Liver (tissue), 3 donors: ENCODE data around the gene CASZ1.

Experiments
- EGR1 ChIP-seq, 2 donors: IDR thresholded peaks; 2 replicates each; pipeline ENCODE4 v1.6.1; 2016 to 2018; ENCODE audit warnings: antibody characterized with exemption in 2 of 2, low read depth in 2 of 2
- GABPA ChIP-seq, 2 donors: IDR thresholded peaks in 1 of 2; conservative IDR thresholded peaks in 1 of 2; 2 replicates each; pipeline ENCODE4 v1.6.1; 2016; ENCODE audit warnings: antibody characterized with exemption in 2 of 2, mild to moderate bottlenecking in 1 of 2, moderate library complexity in 1 of 2
- SP1 ChIP-seq: IDR thresholded peaks from 2 replicates; pipeline ENCODE4 v1.6.1; 2018; ENCODE audit warnings: antibody characterized with exemption, mild to moderate bottlenecking
- TAF1 ChIP-seq: conservative IDR thresholded peaks from 2 replicates; pipeline ENCODE4 v1.6.1; 2016; ENCODE audit warnings: antibody characterized with exemption, mild to moderate bottlenecking
- TF ChIP-seq, protein P1 (sequence below): fragments of 150-350 bp; IDR thresholded peaks from 2 replicates; pipeline ENCODE4 v1.5.1; 2017; ENCODE audit warnings: improper control_type of control experiment, low read depth, low read length; ENCODE audit not compliant: missing input control
- donor health status: healthy.
- donor health status: healthy.

DNA sequence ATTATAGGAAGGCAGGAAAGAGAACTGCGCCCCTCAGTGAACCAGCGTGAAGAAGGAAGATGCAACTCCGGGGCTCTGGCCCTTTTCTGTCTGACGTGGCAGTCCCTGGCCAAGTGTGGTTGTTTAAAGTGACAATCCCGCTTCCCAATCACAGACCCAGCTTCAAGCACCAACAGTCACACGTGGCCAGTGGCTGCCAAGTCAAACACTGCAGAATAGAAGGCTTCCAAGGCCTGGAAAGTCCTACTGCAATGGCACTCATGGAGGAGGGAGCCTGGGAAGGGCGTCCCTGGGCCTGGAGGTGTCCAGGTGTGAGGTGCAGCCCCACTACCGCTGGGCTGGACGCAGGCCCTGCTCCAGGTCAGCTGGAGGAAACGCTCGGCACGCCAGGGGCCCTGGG is 143.8 kb downstream of the CASZ1 start:
- TF ChIP-seq TAF1, result no peak
- TF ChIP-seq, protein P1, sequence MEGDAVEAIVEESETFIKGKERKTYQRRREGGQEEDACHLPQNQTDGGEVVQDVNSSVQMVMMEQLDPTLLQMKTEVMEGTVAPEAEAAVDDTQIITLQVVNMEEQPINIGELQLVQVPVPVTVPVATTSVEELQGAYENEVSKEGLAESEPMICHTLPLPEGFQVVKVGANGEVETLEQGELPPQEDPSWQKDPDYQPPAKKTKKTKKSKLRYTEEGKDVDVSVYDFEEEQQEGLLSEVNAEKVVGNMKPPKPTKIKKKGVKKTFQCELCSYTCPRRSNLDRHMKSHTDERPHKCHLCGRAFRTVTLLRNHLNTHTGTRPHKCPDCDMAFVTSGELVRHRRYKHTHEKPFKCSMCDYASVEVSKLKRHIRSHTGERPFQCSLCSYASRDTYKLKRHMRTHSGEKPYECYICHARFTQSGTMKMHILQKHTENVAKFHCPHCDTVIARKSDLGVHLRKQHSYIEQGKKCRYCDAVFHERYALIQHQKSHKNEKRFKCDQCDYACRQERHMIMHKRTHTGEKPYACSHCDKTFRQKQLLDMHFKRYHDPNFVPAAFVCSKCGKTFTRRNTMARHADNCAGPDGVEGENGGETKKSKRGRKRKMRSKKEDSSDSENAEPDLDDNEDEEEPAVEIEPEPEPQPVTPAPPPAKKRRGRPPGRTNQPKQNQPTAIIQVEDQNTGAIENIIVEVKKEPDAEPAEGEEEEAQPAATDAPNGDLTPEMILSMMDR, result no peak
- TF ChIP-seq SP1, result no peak
- no peak for TF ChIP-seq GABPA (IDR thresholded peaks at IDR 0.05 in 1 of 2, conservative IDR thresholded peaks at IDR 0.05 in 1 of 2)
- TF ChIP-seq EGR1 (IDR thresholded peaks at IDR 0.05; ENCODE audit: low read depth in 2 of 2), result no peak
